GM23248 (cell line): ENCODE measurements around the gene SLC38A8.

Source experiments
- EZH2 ChIP-seq: fragments of 200-600 bp; sonication (generic); IDR thresholded peaks from 2 replicates; pipeline ENCODE4 v1.6.1; 2018; ENCODE audit warnings: antibody characterized with exemption, mild to moderate bottlenecking; ENCODE audit not compliant: insufficient read depth, poor library complexity, severe bottlenecking
- EZH2phosphoT487 ChIP-seq: fragments of 200-600 bp; sonication (generic); IDR thresholded peaks from 2 replicates; pipeline ENCODE4 v1.6.1; 2018; ENCODE audit warnings: antibody characterized with exemption, moderate library complexity, mild to moderate bottlenecking, low read depth; ENCODE audit not compliant: insufficient read depth

DNA sequence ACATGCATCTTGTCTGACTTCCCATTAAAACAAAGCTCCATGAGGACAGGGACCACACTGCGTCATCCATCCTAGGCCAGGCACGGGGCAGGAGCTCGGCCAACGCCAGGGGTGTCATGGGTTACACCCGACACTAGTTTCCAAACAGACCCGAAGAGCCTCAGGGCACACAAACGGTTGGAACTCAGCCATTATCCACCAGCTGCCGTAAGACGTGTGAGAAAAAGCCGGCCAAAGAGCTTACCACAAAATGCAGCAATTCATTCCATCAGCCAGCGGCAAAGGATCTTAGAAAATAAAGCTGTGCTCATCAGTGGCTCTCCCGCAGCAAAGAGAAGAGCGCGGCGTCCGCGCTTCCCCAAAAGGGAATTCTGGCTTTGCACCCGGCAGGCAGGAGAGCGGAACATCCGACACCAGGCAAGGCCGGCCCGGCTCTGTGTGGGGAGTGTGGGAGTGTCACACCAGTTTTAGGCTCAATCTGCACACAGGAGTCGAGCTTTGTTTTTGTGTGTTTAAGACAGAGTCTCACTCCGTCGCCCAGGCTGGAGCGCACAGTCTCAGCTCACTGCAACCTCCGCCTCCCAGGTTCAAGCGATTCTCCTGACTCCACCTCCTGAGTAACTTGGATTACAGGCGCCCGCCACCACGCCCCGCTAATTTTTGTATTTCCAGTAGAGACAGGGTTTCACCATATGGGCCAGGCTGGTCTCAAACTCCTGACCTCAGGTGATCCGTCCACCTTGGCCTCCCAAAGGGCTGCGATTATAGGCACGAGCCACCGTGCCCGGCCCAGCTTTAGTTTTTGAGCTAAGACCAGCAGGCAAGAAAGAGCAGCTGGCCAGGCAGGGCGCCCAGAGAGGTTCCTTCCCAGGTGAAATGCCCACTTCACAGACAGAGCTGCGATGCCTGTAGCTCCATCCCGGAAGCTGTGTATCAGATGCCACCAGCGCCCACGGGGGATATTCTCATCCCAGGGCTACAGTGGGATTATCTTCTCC, 1.5 kb downstream of the SLC38A8 start:
- peak; percentile 76 for TF ChIP-seq EZH2
- no peak for TF ChIP-seq EZH2phosphoT487
